B cell (primary cell): ENCODE results near the gene PAEP. TPM values are rescaled to one million over a fixed set of nuclear protein-coding genes. Genes with fewer than 3 reads are reported as not detected.

ENCODE experiments used
- ATAC-seq: fragments of 200-7000 bp; cut with Tn5 transposase; one replicate; pipeline ENCODE4 v1.10.0; 2021; ENCODE audit warnings: low read depth, mild to moderate bottlenecking, moderate number of reproducible peaks, moderate library complexity
- CTCF ChIA-PET: fragments of 350-600 bp; sonication (Branson Sonifier 250); formaldehyde crosslinking; loops from one replicate; lab custom pipeline; 2021; ENCODE audit warnings: antibody characterized with exemption, inconsistent platforms; lab: Charles Lee
- POLR2A ChIA-PET: fragments of 350-600 bp; sonication (Branson Sonifier 250); formaldehyde crosslinking; loops from one replicate; lab custom pipeline; 2021; ENCODE audit warnings: antibody characterized with exemption; lab: Charles Lee
- DNase-seq: peaks from one replicate; pipeline ENCODE4 v3.0.0; 2013
- H2AFZ ChIP-seq: 2 replicates; pipeline ENCODE4 v1.6.1; 2012; ENCODE audit warnings: mild to moderate bottlenecking, low read depth, low read length; ENCODE audit not compliant: insufficient read depth, poor library complexity, severe bottlenecking
- H3K27ac ChIP-seq, 2 donors: 1 replicate in 1 of 2; 2 replicates in 1 of 2; pipeline ENCODE4 v1.5.1; 2012 to 2013; ENCODE audit warnings: low read length in 2 of 2, mild to moderate bottlenecking in 2 of 2, moderate library complexity in 1 of 2
- H3K27me3 ChIP-seq, 4 experiments: fragments of 200-600 bp in 1 of 4; sonication (generic) in 1 of 4; replicated peaks in 1 of 4; 1 replicate in 2 of 4; 2 replicates in 2 of 4; pipeline versions ENCODE4 v1.6.1 to v1.7.0; 2013 to 2016; ENCODE audit warnings: low read length in 3 of 4, mild to moderate bottlenecking in 2 of 4, mixed read lengths in 1 of 4, moderate library complexity in 1 of 4; ENCODE audit not compliant: insufficient read depth in 4 of 4, control insufficient read depth in 3 of 4; ENCODE audit errors: control extremely low read depth in 1 of 4
- H3K36me3 ChIP-seq, 2 experiments: replicated peaks in 1 of 2; 1 replicate in 1 of 2; 2 replicates in 1 of 2; pipeline versions ENCODE4 v1.6.1 to v1.7.1; 2013; ENCODE audit warnings: low read length in 1 of 2; ENCODE audit not compliant: insufficient read depth in 2 of 2, control insufficient read depth in 1 of 2; ENCODE audit errors: control extremely low read depth in 1 of 2, extremely low read depth in 1 of 2
- H3K4me1 ChIP-seq, 2 donors: fragments of 200-600 bp in 1 of 2; sonication (generic) in 1 of 2; 1 replicate in 1 of 2; 2 replicates in 1 of 2; pipeline versions ENCODE4 v1.5.1 to v1.6.1; 2013 to 2017; ENCODE audit warnings: low read length in 2 of 2; ENCODE audit not compliant: control insufficient read depth in 2 of 2, insufficient read depth in 2 of 2
- H3K4me2 ChIP-seq: replicated peaks from 2 replicates; pipeline ENCODE3; 2012; ENCODE audit warnings: mild to moderate bottlenecking, low read depth, low read length; ENCODE audit not compliant: poor library complexity, severe bottlenecking
- H3K4me3 ChIP-seq, 5 experiments: fragments of 200-600 bp in 1 of 5; sonication (generic) in 1 of 5; 1 replicate in 3 of 5; 2 replicates in 2 of 5; pipeline versions ENCODE4 v1.5.1 to v1.7.0; 2011 to 2016; ENCODE audit warnings: low read length in 4 of 5, mild to moderate bottlenecking in 4 of 5, low read depth in 2 of 5, control low read depth in 1 of 5, moderate library complexity in 1 of 5; ENCODE audit not compliant: insufficient read depth in 1 of 5; ENCODE audit errors: control extremely low read depth in 1 of 5, extremely low read depth in 1 of 5
- H3K79me2 ChIP-seq: fragments of 200-600 bp; sonication (generic); one replicate; pipeline ENCODE4 v1.6.0; 2016; ENCODE audit warnings: low read length; ENCODE audit not compliant: control insufficient read depth, insufficient read depth
- H3K9ac ChIP-seq: fragments of 200-600 bp; sonication (generic); 2 replicates; pipeline ENCODE4 v1.6.1; 2017; ENCODE audit warnings: mild to moderate bottlenecking, low read length, moderate library complexity
- H3K9me3 ChIP-seq, 3 donors: one replicate each; pipeline versions ENCODE4 v1.6.1 to v1.7.1; 2013; ENCODE audit warnings: low read length in 2 of 3; ENCODE audit not compliant: control insufficient read depth in 2 of 3, insufficient read depth in 1 of 3; ENCODE audit errors: control extremely low read depth in 1 of 3
- H4K20me1 ChIP-seq: 2 replicates; pipeline ENCODE4 v1.6.0; 2012; ENCODE audit warnings: mild to moderate bottlenecking, low read length; ENCODE audit not compliant: insufficient read depth, control insufficient read depth, poor library complexity, severe bottlenecking
- H3K27ac Mint-ChIP-seq: one replicate; pipeline ENCODE4 v1.8.0; 2021; ENCODE audit warnings: mixed read lengths
- H3K27me3 Mint-ChIP-seq: one replicate; pipeline ENCODE4 v1.8.0; 2021; ENCODE audit warnings: mixed read lengths
- H3K4me1 Mint-ChIP-seq: one replicate; pipeline ENCODE4 v1.8.0; 2021; ENCODE audit warnings: mixed read lengths
- H3K4me3 Mint-ChIP-seq: one replicate; pipeline ENCODE4 v1.8.0; 2021; ENCODE audit warnings: mixed read lengths
- H3K9me3 Mint-ChIP-seq: one replicate; pipeline ENCODE4 v1.8.0; 2022; ENCODE audit warnings: mixed read lengths; ENCODE audit not compliant: insufficient read depth
- EZH2 ChIP-seq: IDR thresholded peaks from 2 replicates; pipeline ENCODE4 v1.6.1; 2012; ENCODE audit warnings: borderline replicate concordance, low read depth, mild to moderate bottlenecking, moderate library complexity, low read length; ENCODE audit not compliant: insufficient read depth, poor library complexity, severe bottlenecking
- WGBS: methylation state at CpG from one replicate; pipeline ENCODE4 v1.1.5; 2013; ENCODE audit warnings: missing lambda C conversion rate; ENCODE audit not compliant: insufficient coverage; 5-methylcytosine and 5-hydroxymethylcytosine counted together
- intact Hi-C: fragments of 100-400 bp; cut with micrococcal nuclease; formaldehyde crosslinking; loops from one replicate; pipeline ENCODE4 v1.10.0; 2022
- polyA plus RNA-seq: library from polyadenylated mRNA; depleted of rRNA; stranded (reverse); fragments of >200 nt; gene quantifications from 2 replicates; pipeline ENCODE4 v1.2.3, GENCODE V29; 2012
- total RNA-seq, 2 donors: library from RNA; stranded (reverse); fragments of 120-200 nt in 1 of 2; gene quantifications; 1 replicate in 1 of 2; 2 replicates in 1 of 2; pipeline versions ENCODE4 v1.2.3 to v1.2.4, GENCODE V29; 2013 to 2022
- TF ChIP-seq, protein P1 (sequence below): fragments of 200-600 bp; IDR thresholded peaks from one replicate; pipeline ENCODE4 v1.8.0; 2022; ENCODE audit warnings: antibody characterized with exemption, mild to moderate bottlenecking

PAEP gene
- total and polyA plus RNA-seq, 2 donors (not counting 1 experiment from before 2014, with no cell fraction given): not detected

GRCh38 chr9:135552698-135553171 is 8.8 kb upstream of the PAEP start:
- POLR2A ChIA-PET: no interaction called here
- Histone ChIP-seq H3K36me3 (no peaks in the 10 kb centered on the region), H3K9me3 (peaks cover 0 to 9% (median 0%) of the 10 kb centered on the region in 3 donors), H3K4me2 (no peak overlapping the region), H2AFZ (no peak overlapping the region), H4K20me1 (no peaks in the 10 kb centered on the region), H3K9ac (no peak overlapping the region), H3K4me1 (no peaks in the 10 kb centered on the region), H3K27ac (no peak overlapping the region), H3K79me2 (no peaks in the 10 kb centered on the region), H3K27me3 (no peaks in the 10 kb centered on the region), H3K4me3 (no peak overlapping the region)
- no peaks in the 10 kb centered on the region for H3K27me3 Mint-ChIP-seq
- no peak for ATAC-seq
- intact Hi-C loops: no loop called here
- H3K9me3 Mint-ChIP-seq: peaks cover 3% of the 10 kb centered on the region
- CTCF ChIA-PET: no interaction called here
- H3K4me1 Mint-ChIP-seq: no peaks in the 10 kb centered on the region
- H3K4me3 Mint-ChIP-seq: no peak overlapping the region
- no peak overlapping the region for H3K27ac Mint-ChIP-seq
- 98% methylated on average over 7 of the region's 19 CpGs for WGBS
- TF ChIP-seq, protein P1, sequence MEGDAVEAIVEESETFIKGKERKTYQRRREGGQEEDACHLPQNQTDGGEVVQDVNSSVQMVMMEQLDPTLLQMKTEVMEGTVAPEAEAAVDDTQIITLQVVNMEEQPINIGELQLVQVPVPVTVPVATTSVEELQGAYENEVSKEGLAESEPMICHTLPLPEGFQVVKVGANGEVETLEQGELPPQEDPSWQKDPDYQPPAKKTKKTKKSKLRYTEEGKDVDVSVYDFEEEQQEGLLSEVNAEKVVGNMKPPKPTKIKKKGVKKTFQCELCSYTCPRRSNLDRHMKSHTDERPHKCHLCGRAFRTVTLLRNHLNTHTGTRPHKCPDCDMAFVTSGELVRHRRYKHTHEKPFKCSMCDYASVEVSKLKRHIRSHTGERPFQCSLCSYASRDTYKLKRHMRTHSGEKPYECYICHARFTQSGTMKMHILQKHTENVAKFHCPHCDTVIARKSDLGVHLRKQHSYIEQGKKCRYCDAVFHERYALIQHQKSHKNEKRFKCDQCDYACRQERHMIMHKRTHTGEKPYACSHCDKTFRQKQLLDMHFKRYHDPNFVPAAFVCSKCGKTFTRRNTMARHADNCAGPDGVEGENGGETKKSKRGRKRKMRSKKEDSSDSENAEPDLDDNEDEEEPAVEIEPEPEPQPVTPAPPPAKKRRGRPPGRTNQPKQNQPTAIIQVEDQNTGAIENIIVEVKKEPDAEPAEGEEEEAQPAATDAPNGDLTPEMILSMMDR: no peak
- no peak for TF ChIP-seq EZH2
- DNase-seq: no peak

DNA sequence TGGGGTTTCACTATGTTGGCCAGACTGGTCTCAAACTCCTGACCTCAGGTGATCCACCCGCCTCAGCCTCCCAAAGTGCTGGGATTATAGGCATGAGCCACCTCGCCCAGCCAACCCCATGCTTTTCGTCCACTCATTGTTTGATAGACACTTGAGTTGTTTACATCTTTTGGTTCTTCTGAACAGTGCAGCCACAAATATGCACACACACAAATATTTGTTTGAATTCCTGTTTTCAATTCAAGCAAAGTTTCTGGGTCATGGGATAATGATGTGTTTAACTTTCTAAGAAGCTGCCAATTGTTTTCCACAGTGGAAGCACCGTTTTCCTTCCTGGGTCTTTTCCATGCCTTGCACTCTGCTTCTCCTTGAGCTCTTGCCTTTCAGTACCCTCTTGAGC is 6.8 kb upstream of the PAEP start:
- ATAC-seq (no peak), DNase-seq (no peak)
- Histone ChIP-seq H3K4me1 (no peaks in the 10 kb centered on the region), H4K20me1 (no peaks in the 10 kb centered on the region), H3K4me3 (no peak overlapping the region), H3K27ac (no peak overlapping the region), H3K36me3 (no peaks in the 10 kb centered on the region), H3K27me3 (peaks cover 0 to 2% (median 0%) of the 10 kb centered on the region in 4 experiments), H3K79me2 (no peaks in the 10 kb centered on the region), H3K9me3 (peaks cover 0 to 9% (median 0%) of the 10 kb centered on the region in 3 donors), H3K9ac (no peak overlapping the region), H2AFZ (no peak overlapping the region), H3K4me2 (no peak overlapping the region)
- Mint-ChIP-seq H3K4me1 (no peaks in the 10 kb centered on the region), H3K27ac (no peak overlapping the region), H3K4me3 (no peak overlapping the region), H3K27me3 (peaks cover 2% of the 10 kb centered on the region), H3K9me3 (peaks cover 3% of the 10 kb centered on the region)
- 92% methylated on average over 4 of the region's 4 CpGs for WGBS
- no peak for TF ChIP-seq EZH2
- TF ChIP-seq, protein P1: no peak
- POLR2A ChIA-PET: no interaction called here
- CTCF ChIA-PET: no interaction called here
- intact Hi-C loops: no loop called here
